ENCODE measurements around the gene SEPTIN5.
A peak's percentile ranks its signal among the peaks of the same experiment; 100 is the strongest.

SEPTIN5 gene

GRCh38 chr22:19762568-19763457 lies 48.5 kb downstream of the SEPTIN5 start:
- peaks cover 92% of the 10 kb centered on the region for H3K27me3 Mint-ChIP-seq
- no peak for DNase-seq
- no peak overlapping the region for H3K27ac Mint-ChIP-seq
- peaks cover 25% of the 10 kb centered on the region for H3K4me1 Mint-ChIP-seq
- no peaks in the 10 kb centered on the region for H3K36me3 Mint-ChIP-seq
- H3K9me3 Mint-ChIP-seq = no peaks in the 10 kb centered on the region
- CTCF ChIA-PET = interaction anchor here (1.2 to 2.3 kb wide), 2 partner anchors 39 to 148 kb away, joined by 4 to 5 read pairs; partner anchors contain the start of gene GP1BB
- H3K4me3 Mint-ChIP-seq = no peak overlapping the region

- no peak for DNase-seq
- Mint-ChIP-seq H3K36me3 (no peaks in the 10 kb centered on the region), H3K9me3 (no peaks in the 10 kb centered on the region), H3K27ac (no peak overlapping the region), H3K4me1 (peaks cover 25% of the 10 kb centered on the region), H3K27me3 (peaks cover 92% of the 10 kb centered on the region), H3K4me3 (no peak overlapping the region)
- CTCF ChIA-PET = interaction anchor here (1.2 to 2.8 kb wide), 3 partner anchors 33 to 147 kb away, joined by 4 to 9 read pairs (median 5); partner anchors contain the start of gene GP1BB
Measured at GRCh38 chr22:19763458-19764298, 49.4 kb downstream of the SEPTIN5 start.

GRCh38 chr22:19764299-19764593 lies 49.9 kb downstream of the SEPTIN5 start:
- H3K9me3 Mint-ChIP-seq = no peaks in the 10 kb centered on the region
- H3K4me1 Mint-ChIP-seq = peaks cover 25% of the 10 kb centered on the region
- no peak overlapping the region for H3K4me3 Mint-ChIP-seq
- no peak overlapping the region for H3K27ac Mint-ChIP-seq
- no peak for DNase-seq
- peaks cover 92% of the 10 kb centered on the region for H3K27me3 Mint-ChIP-seq
- no peaks in the 10 kb centered on the region for H3K36me3 Mint-ChIP-seq
- CTCF ChIA-PET = interaction anchor here (0.7 to 2.8 kb wide), 2 partner anchors 34 to 272 kb away, joined by 3 to 9 read pairs; no protein-coding TSS in a partner anchor

GRCh38 chr22:19764636-19765476 lies 50.6 kb downstream of the SEPTIN5 start:
- Mint-ChIP-seq H3K4me3 (no peak overlapping the region), H3K27ac (no peak overlapping the region), H3K9me3 (no peaks in the 10 kb centered on the region), H3K27me3 (peaks cover 92% of the 10 kb centered on the region), H3K36me3 (no peaks in the 10 kb centered on the region), H3K4me1 (peaks cover 20% of the 10 kb centered on the region)
- CTCF ChIA-PET = interaction anchor here (0.7 to 2.8 kb wide), 3 partner anchors 8 to 273 kb away, joined by 3 to 9 read pairs (median 4); no protein-coding TSS in a partner anchor
- DNase-seq = no peak

- H3K27me3 Mint-ChIP-seq = peaks cover 94% of the 10 kb centered on the region
Measured at GRCh38 chr22:19765477-19766239, 51.4 kb downstream of the SEPTIN5 start.

GRCh38 chr22:19766240-19766510 lies 51.9 kb downstream of the SEPTIN5 start:
- Mint-ChIP-seq H3K27me3 (peaks cover 95% of the 10 kb centered on the region), H3K4me3 (no peak overlapping the region), H3K4me1 (peaks cover 15% of the 10 kb centered on the region), H3K36me3 (no peaks in the 10 kb centered on the region), H3K9me3 (no peaks in the 10 kb centered on the region), H3K27ac (no peak overlapping the region)
- no peak for DNase-seq
- CTCF ChIA-PET = interaction anchor here (2.8 kb wide), 1 partner anchor 36 kb away, joined by 9 read pairs; no protein-coding TSS in a partner anchor

More at GRCh38 chr22:19765477-19766239, 51.4 kb downstream of the SEPTIN5 start:
- Mint-ChIP-seq H3K4me1 (peaks cover 15% of the 10 kb centered on the region), H3K4me3 (peak overlapping the region; percentile 64), H3K9me3 (no peaks in the 10 kb centered on the region), H3K36me3 (no peaks in the 10 kb centered on the region), H3K27ac (no peak overlapping the region)
- peak; percentile 47 for DNase-seq
- CTCF ChIA-PET = interaction anchor here (1.1 to 2.8 kb wide), 2 partner anchors 9 to 35 kb away, joined by 4 to 9 read pairs; no protein-coding TSS in a partner anchor

GRCh38 chr22:19766511-19767426 lies 52.5 kb downstream of the SEPTIN5 start:
- no peaks in the 10 kb centered on the region for H3K9me3 Mint-ChIP-seq
- no peaks in the 10 kb centered on the region for H3K36me3 Mint-ChIP-seq
- H3K4me1 Mint-ChIP-seq = peaks cover 13% of the 10 kb centered on the region
- CTCF ChIA-PET = interaction anchor here (0.5 kb wide), 1 partner anchor 89 kb away, joined by 4 read pairs; no protein-coding TSS in a partner anchor
- peaks cover 95% of the 10 kb centered on the region for H3K27me3 Mint-ChIP-seq
- H3K27ac Mint-ChIP-seq = no peak overlapping the region
- DNase-seq = peak; percentile 72
- peak overlapping the region; percentile 10 for H3K4me3 Mint-ChIP-seq

- Mint-ChIP-seq H3K4me1 (peaks cover 13% of the 10 kb centered on the region), H3K9me3 (no peaks in the 10 kb centered on the region), H3K27ac (no peak overlapping the region), H3K27me3 (peaks cover 95% of the 10 kb centered on the region), H3K4me3 (no peak overlapping the region), H3K36me3 (no peaks in the 10 kb centered on the region)
- CTCF ChIA-PET = interaction anchor here (0.5 kb wide), 1 partner anchor 90 kb away, joined by 4 read pairs; no protein-coding TSS in a partner anchor
- no peak for DNase-seq
Measured at GRCh38 chr22:19767427-19768341, 53.4 kb downstream of the SEPTIN5 start.

- H3K36me3 Mint-ChIP-seq = no peaks in the 10 kb centered on the region
- H3K9me3 Mint-ChIP-seq = no peaks in the 10 kb centered on the region
- CTCF ChIA-PET = interaction anchor here (1.4 kb wide), 1 partner anchor 39 kb away, joined by 3 read pairs; no protein-coding TSS in a partner anchor
- H3K27me3 Mint-ChIP-seq = peaks cover 95% of the 10 kb centered on the region
- H3K4me1 Mint-ChIP-seq = peaks cover 13% of the 10 kb centered on the region
- DNase-seq = no peak
- no peak overlapping the region for H3K4me3 Mint-ChIP-seq
- no peak overlapping the region for H3K27ac Mint-ChIP-seq
Measured at GRCh38 chr22:19769393-19769715, 55.1 kb downstream of the SEPTIN5 start.

- H3K4me3 Mint-ChIP-seq = no peak overlapping the region
- peaks cover 9% of the 10 kb centered on the region for H3K4me1 Mint-ChIP-seq
- peaks cover 87% of the 10 kb centered on the region for H3K27me3 Mint-ChIP-seq
- CTCF ChIA-PET = interaction anchor here (0.7 to 1.4 kb wide), 3 partner anchors 40 to 140 kb away, joined by 3 read pairs; no protein-coding TSS in a partner anchor
- no peak overlapping the region for H3K27ac Mint-ChIP-seq
- peak; percentile 16 for DNase-seq
- no peaks in the 10 kb centered on the region for H3K36me3 Mint-ChIP-seq
- H3K9me3 Mint-ChIP-seq = no peaks in the 10 kb centered on the region
Measured at GRCh38 chr22:19770349-19771220, 56.3 kb downstream of the SEPTIN5 start.

GRCh38 chr22:19772422-19772672 lies 58.0 kb downstream of the SEPTIN5 start:
- H3K27ac Mint-ChIP-seq = no peak overlapping the region
- CTCF ChIA-PET = no interaction called here

More at GRCh38 chr22:19772422-19772672, 58.0 kb downstream of the SEPTIN5 start:
- no peaks in the 10 kb centered on the region for H3K9me3 Mint-ChIP-seq
- DNase-seq = no peak
- H3K27me3 Mint-ChIP-seq = peaks cover 84% of the 10 kb centered on the region
- no peaks in the 10 kb centered on the region for H3K36me3 Mint-ChIP-seq
- peaks cover 11% of the 10 kb centered on the region for H3K4me1 Mint-ChIP-seq
- H3K4me3 Mint-ChIP-seq = no peak overlapping the region
